ENCODE data around the gene ME3.

The ME3 gene

GRCh38 chr11:86464509-86465221 lies 207.8 kb downstream of the ME3 start:
- no peaks in the 10 kb centered on the region for H4K20me1 ChIP-seq (ENCODE audit: insufficient read depth)
- no peaks in the 10 kb centered on the region for H3K36me3 ChIP-seq (ENCODE audit: insufficient read depth)
- H3K4me3 ChIP-seq (IDR thresholded peaks at IDR 0.05; ENCODE audit: insufficient read depth, low read depth, low read length): no peak overlapping the region
- no peaks in the 10 kb centered on the region for H3K79me2 ChIP-seq (ENCODE audit: insufficient read depth, low read depth)
- no peaks in the 10 kb centered on the region for H3K4me1 ChIP-seq (ENCODE audit: low read depth, poor library complexity, severe bottlenecking)
- no peak overlapping the region for H2AFZ ChIP-seq (ENCODE audit: low read depth)
- no peak for TF ChIP-seq CTCF (conservative IDR thresholded peaks at IDR 0.05; ENCODE audit: low read depth, low read length)
- no peaks in the 10 kb centered on the region for H3K27me3 ChIP-seq (ENCODE audit: insufficient read depth, low read depth)
- no peak overlapping the region for H3K4me2 ChIP-seq
- H3K9ac ChIP-seq: no peak overlapping the region
- no peak overlapping the region for H3K27ac ChIP-seq

GRCh38 chr11:86463955-86464354 lies 208.5 kb downstream of the ME3 start:
- Histone ChIP-seq H3K79me2 (ENCODE audit: insufficient read depth, low read depth) (no peaks in the 10 kb centered on the region), H3K4me3 (IDR thresholded peaks at IDR 0.05; ENCODE audit: insufficient read depth, low read depth, low read length) (no peak overlapping the region), H3K36me3 (ENCODE audit: insufficient read depth) (no peaks in the 10 kb centered on the region), H3K4me2 (no peak overlapping the region), H3K9ac (no peak overlapping the region), H3K27ac (no peak overlapping the region), H4K20me1 (ENCODE audit: insufficient read depth) (no peaks in the 10 kb centered on the region), H2AFZ (ENCODE audit: low read depth) (no peak overlapping the region), H3K4me1 (ENCODE audit: low read depth, poor library complexity, severe bottlenecking) (no peaks in the 10 kb centered on the region), H3K27me3 (ENCODE audit: insufficient read depth, low read depth) (no peaks in the 10 kb centered on the region)
- no peak for TF ChIP-seq CTCF (conservative IDR thresholded peaks at IDR 0.05; ENCODE audit: low read depth, low read length)

- Histone ChIP-seq H3K36me3 (ENCODE audit: insufficient read depth) (no peaks in the 10 kb centered on the region), H3K4me2 (no peak overlapping the region), H3K4me3 (IDR thresholded peaks at IDR 0.05; ENCODE audit: insufficient read depth, low read depth, low read length) (no peak overlapping the region), H3K27me3 (ENCODE audit: insufficient read depth, low read depth) (no peaks in the 10 kb centered on the region), H3K27ac (no peak overlapping the region), H2AFZ (ENCODE audit: low read depth) (no peak overlapping the region), H3K9ac (no peak overlapping the region), H4K20me1 (ENCODE audit: insufficient read depth) (no peaks in the 10 kb centered on the region), H3K4me1 (ENCODE audit: low read depth, poor library complexity, severe bottlenecking) (no peaks in the 10 kb centered on the region), H3K79me2 (ENCODE audit: insufficient read depth, low read depth) (no peaks in the 10 kb centered on the region)
- no peak for TF ChIP-seq CTCF (conservative IDR thresholded peaks at IDR 0.05; ENCODE audit: low read depth, low read length)
These were observed 209.3 kb downstream of the ME3 start for GRCh38 chr11:86463120-86463519.

DNA sequence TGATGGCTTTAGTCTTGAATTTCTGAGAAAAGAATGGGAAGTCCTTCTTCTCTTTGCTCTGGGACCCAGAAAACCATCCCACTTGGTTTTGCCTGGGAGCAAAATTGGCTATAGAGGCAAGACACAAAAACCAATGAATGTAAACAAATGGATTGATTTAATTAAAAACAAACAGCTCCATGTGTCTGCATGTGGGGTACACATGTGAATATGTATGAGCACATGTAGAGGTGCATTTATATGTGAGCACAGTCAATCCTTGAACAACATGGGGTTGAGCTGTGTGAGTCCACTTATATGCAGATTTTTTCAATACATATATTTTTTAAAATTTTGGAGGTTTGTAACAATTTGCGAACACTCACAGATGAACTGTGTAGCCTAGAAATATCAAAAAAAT lies 210.5 kb downstream of the ME3 start:
- H3K79me2 ChIP-seq (ENCODE audit: insufficient read depth, low read depth): no peaks in the 10 kb centered on the region
- H3K9ac ChIP-seq: no peak overlapping the region
- H4K20me1 ChIP-seq (ENCODE audit: insufficient read depth): no peaks in the 10 kb centered on the region
- no peaks in the 10 kb centered on the region for H3K4me1 ChIP-seq (ENCODE audit: low read depth, poor library complexity, severe bottlenecking)
- no peak overlapping the region for H3K27ac ChIP-seq
- no peak for TF ChIP-seq CTCF (conservative IDR thresholded peaks at IDR 0.05; ENCODE audit: low read depth, low read length)
- no peak overlapping the region for H2AFZ ChIP-seq (ENCODE audit: low read depth)
- H3K27me3 ChIP-seq (ENCODE audit: insufficient read depth, low read depth): no peaks in the 10 kb centered on the region
- no peak overlapping the region for H3K4me3 ChIP-seq (IDR thresholded peaks at IDR 0.05; ENCODE audit: insufficient read depth, low read depth, low read length)
- H3K36me3 ChIP-seq (ENCODE audit: insufficient read depth): no peaks in the 10 kb centered on the region
- no peak overlapping the region for H3K4me2 ChIP-seq
